ENCODE results near the gene IDH3G. TPM values are rescaled to one million over a fixed set of nuclear protein-coding genes. Genes with fewer than 3 reads are reported as not detected.

IDH3G gene
- total RNA-seq, 6 donors from 2014 or later, result 43.5 to 98.5 (median 57.4) TPM

DNA sequence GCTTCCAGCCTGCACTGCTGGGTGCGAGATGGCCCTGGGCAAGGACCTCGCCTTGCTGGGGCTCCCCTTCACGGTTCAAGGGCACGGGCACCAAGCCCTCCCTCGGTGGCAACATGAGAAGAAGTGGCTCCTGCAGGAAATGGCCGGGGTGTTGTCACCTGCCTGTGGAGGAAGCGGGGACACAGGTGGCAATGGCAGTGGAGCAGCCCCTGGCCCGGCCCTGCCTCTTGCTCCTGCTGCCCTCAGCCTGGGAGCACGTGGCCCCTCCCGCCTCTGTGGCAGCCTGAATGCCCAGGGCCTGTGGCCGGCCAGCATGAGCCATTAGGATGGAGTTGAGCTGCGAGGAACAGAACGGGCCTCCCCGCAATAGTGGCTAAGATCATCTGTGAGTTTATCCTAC, 52.7 kb downstream of the IDH3G start:
- ATAC-seq (ENCODE audit: low FRiP score in 2 of 2), result no peak
- H3K4me1 ChIP-seq, result peaks cover 0 to 12% (median 3%) of the 10 kb centered on the region in 4 donors
- WGBS, 2 donors, result 83 to 90% methylated on average over 2 to 10 of the region's 14 CpGs
- H3K9me3 ChIP-seq, result no peaks in the 10 kb centered on the region
- H3K4me3 ChIP-seq, result no peak overlapping the region
- H3K36me3 ChIP-seq, result peaks cover 0 to 19% (median 9%) of the 10 kb centered on the region in 4 donors
- no peaks in the 10 kb centered on the region for H3K27me3 ChIP-seq
- peak in 1 of 2 donors; percentile 42 for DNase-seq
- H3K27ac ChIP-seq, result no peak overlapping the region
- TF ChIP-seq EP300 (IDR thresholded peaks at IDR 0.05) (no peak), POLR2A (IDR thresholded peaks at IDR 0.05) (no peak), POLR2AphosphoS5 (IDR thresholded peaks at IDR 0.05) (no peak), CTCF (IDR thresholded peaks at IDR 0.05) (no peak)

- DNase-seq, result no peak
- TF ChIP-seq POLR2A (IDR thresholded peaks at IDR 0.05), result no peak
- TF ChIP-seq CTCF (IDR thresholded peaks at IDR 0.05), result no peak
- no peak for TF ChIP-seq EP300 (IDR thresholded peaks at IDR 0.05)
- TF ChIP-seq POLR2AphosphoS5 (IDR thresholded peaks at IDR 0.05), result no peak
- H3K36me3 ChIP-seq, result peaks cover 0 to 25% (median 12%) of the 10 kb centered on the region in 4 donors
- no peaks in the 10 kb centered on the region for H3K9me3 ChIP-seq
- 86% methylated on average over 10 of the region's 16 CpGs; no CpG with 5 or more reads in 1 of the 2 donors for WGBS, 2 donors
- H3K4me3 ChIP-seq, result no peak overlapping the region
- no peak overlapping the region for H3K27ac ChIP-seq
- peaks cover 0 to 12% (median 3%) of the 10 kb centered on the region in 4 donors for H3K4me1 ChIP-seq
- no peak for ATAC-seq (ENCODE audit: low FRiP score in 2 of 2)
- no peaks in the 10 kb centered on the region for H3K27me3 ChIP-seq
Observed at GRCh38 chrX:153740631-153741222, 53.4 kb downstream of the IDH3G start.

- H3K27ac ChIP-seq, result no peak overlapping the region
- H3K9me3 ChIP-seq, result no peaks in the 10 kb centered on the region
- H3K36me3 ChIP-seq, result peaks cover 0 to 25% (median 12%) of the 10 kb centered on the region in 4 donors
- TF ChIP-seq CTCF (IDR thresholded peaks at IDR 0.05), result no peak
- TF ChIP-seq POLR2A (IDR thresholded peaks at IDR 0.05), result no peak
- no peak for TF ChIP-seq POLR2AphosphoS5 (IDR thresholded peaks at IDR 0.05)
- TF ChIP-seq EP300 (IDR thresholded peaks at IDR 0.05), result no peak
- WGBS, 2 donors, result 81 to 100% methylated on average over 4 to 19 of the region's 29 CpGs
- ATAC-seq (ENCODE audit: low FRiP score in 2 of 2), result peak in 1 of 2 donors; percentile 62
- no peak overlapping the region for H3K4me3 ChIP-seq
- no peaks in the 10 kb centered on the region for H3K27me3 ChIP-seq
- no peak for DNase-seq
- peaks cover 0 to 12% (median 3%) of the 10 kb centered on the region in 4 donors for H3K4me1 ChIP-seq
Observed at GRCh38 chrX:153739754-153740486, 54.3 kb downstream of the IDH3G start.

DNA sequence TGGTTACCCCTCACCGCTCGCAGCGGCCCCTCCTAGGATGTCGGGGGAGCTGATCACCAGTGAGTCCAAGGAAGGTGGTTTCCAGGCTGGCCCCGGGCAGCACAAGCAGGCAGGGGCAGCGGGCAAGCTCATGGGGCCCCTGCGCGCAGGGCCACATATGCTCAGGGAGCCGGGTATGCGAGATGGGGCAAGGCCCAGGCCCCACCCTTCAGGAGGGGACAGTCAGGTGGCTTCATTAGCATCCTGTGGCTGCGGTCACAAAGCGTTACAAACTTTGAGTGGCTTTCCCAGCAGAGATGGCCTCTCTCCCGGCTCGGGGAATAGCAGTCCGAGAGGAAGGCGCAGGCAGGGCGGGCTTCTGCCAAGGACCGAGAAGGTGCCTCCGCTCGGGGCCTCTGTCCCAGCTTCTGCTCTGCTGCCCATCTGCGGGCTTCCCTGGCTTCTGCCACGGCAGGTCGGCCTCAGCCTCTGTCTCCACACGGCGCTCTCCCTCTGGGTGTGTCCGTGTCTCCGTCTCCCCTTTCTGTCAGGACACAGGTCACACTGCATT, 56.0 kb downstream of the IDH3G start:
- ATAC-seq (ENCODE audit: low FRiP score in 2 of 2), result no peak
- Histone ChIP-seq H3K4me1 (no peaks in the 10 kb centered on the region), H3K27ac (no peak overlapping the region), H3K4me3 (no peak overlapping the region), H3K27me3 (no peaks in the 10 kb centered on the region), H3K36me3 (peaks cover 0 to 25% (median 12%) of the 10 kb centered on the region in 4 donors), H3K9me3 (no peaks in the 10 kb centered on the region)
- WGBS, 2 donors, result 95% methylated on average over 20 of the region's 27 CpGs; no CpG with 5 or more reads in 1 of the 2 donors
- DNase-seq, result no peak
- TF ChIP-seq POLR2A (IDR thresholded peaks at IDR 0.05), result no peak
- TF ChIP-seq CTCF (IDR thresholded peaks at IDR 0.05), result no peak
- TF ChIP-seq POLR2AphosphoS5 (IDR thresholded peaks at IDR 0.05), result no peak
- no peak for TF ChIP-seq EP300 (IDR thresholded peaks at IDR 0.05)

All from upper lobe of left lung (tissue), 6 donors.